Erythroblast (primary cell): Measurements from ENCODE around the gene NFKBIE.

Experiments used
- GATA1 ChIP-seq: IDR thresholded peaks from 2 replicates; pipeline ENCODE4 v1.6.1; 2011; ENCODE audit warnings: low read depth, mild to moderate bottlenecking, control low read depth, low read length, moderate library complexity
- POLR2A ChIP-seq: IDR thresholded peaks from 2 replicates; pipeline ENCODE4 v1.6.1; 2011; ENCODE audit warnings: mild to moderate bottlenecking, low read length

- TF ChIP-seq POLR2A, result no peak
- no peak for TF ChIP-seq GATA1
These were observed 1.9 kb upstream of the NFKBIE start for GRCh38 chr6:44267252-44267651.
